AG09319 (cell line): Measurements from ENCODE around the gene KDM4C.

ENCODE experiments used
- DNase-seq: peaks from one replicate; pipeline ENCODE4 v3.0.0-alpha.2; 2010; ENCODE audit warnings: low read depth; ENCODE audit errors: extremely low read depth
- TF ChIP-seq, protein P1 (sequence below): IDR thresholded peaks from 2 replicates; pipeline ENCODE4 v1.5.1; 2011; ENCODE audit warnings: low read depth, mild to moderate bottlenecking, inconsistent platforms, low read length, moderate library complexity

KDM4C gene

DNA sequence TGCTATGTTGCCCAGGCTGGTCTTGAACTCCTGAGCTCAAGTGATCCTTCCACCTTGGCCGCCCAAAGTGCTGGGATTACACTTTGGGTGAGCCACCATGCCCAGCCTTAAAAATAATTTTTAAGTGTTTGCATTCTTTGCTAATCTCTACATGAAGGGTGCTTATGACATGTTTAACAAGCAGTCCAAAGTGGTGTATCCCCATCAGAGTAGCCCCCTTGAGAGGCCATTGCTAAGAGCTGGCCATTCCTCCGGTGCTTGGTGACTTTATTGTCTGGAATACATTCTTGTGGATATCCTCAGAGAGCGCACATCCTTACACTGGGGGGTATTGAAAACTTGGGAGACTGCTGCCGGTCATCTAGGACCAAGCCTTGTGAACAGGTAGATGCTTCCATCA lies 395.4 kb downstream of the KDM4C start:
- TF ChIP-seq, protein P1, sequence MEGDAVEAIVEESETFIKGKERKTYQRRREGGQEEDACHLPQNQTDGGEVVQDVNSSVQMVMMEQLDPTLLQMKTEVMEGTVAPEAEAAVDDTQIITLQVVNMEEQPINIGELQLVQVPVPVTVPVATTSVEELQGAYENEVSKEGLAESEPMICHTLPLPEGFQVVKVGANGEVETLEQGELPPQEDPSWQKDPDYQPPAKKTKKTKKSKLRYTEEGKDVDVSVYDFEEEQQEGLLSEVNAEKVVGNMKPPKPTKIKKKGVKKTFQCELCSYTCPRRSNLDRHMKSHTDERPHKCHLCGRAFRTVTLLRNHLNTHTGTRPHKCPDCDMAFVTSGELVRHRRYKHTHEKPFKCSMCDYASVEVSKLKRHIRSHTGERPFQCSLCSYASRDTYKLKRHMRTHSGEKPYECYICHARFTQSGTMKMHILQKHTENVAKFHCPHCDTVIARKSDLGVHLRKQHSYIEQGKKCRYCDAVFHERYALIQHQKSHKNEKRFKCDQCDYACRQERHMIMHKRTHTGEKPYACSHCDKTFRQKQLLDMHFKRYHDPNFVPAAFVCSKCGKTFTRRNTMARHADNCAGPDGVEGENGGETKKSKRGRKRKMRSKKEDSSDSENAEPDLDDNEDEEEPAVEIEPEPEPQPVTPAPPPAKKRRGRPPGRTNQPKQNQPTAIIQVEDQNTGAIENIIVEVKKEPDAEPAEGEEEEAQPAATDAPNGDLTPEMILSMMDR, result no peak
- DNase-seq, result no peak

DNA sequence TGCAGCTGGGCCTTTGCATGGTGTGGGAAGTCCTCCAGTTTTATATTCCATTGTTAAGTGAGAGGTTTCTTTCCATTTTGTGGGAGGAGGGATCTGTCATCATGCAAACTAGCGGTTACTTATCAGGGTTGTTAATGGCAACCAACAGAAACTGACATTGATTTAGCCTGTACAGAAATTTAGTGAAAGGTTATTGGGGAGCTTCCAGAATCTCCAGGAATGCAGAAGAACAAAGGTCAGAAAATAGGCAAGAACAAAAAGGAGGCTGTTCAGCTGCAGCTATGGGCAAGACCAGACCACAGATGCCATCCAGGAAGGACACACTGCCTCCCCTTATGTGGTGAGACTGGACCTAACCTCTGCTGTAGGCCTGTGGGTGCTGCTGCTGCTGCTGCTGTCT lies 395.8 kb downstream of the KDM4C start:
- no peak for DNase-seq

DNA sequence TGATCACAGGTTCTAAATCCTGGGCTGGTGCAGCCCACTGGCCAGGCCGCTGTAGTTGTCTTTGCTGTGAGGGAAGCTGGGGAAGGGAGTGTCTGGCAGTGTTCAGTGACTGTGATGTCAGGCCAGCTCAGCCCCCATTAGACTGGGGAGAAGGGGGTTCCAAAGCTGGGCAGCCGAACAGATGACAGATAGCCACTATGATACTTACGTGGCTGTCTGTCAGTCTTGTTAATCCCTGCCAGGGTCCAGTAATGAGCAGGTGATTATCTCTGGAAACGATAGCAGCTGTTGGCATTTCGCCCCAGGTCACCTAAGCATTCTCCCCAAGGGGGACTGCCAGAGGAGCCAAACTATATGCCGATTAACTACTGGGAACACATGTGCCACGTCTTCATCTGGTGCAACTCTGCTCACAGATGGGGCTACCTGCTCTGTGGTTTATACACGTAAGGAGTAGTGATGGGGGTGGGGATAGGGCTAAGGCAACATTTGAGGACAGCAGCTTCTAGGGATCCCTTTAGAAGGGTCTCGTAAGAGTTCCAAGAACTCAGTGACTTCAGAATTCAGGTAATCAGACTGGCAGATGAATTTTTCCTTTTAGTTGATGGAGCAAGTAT lies 396.3 kb downstream of the KDM4C start:
- TF ChIP-seq, protein P1, result no peak
- no peak for DNase-seq

More for the DNA sequence above, 395.8 kb downstream of the KDM4C start:
- TF ChIP-seq, protein P1, result no peak

DNA sequence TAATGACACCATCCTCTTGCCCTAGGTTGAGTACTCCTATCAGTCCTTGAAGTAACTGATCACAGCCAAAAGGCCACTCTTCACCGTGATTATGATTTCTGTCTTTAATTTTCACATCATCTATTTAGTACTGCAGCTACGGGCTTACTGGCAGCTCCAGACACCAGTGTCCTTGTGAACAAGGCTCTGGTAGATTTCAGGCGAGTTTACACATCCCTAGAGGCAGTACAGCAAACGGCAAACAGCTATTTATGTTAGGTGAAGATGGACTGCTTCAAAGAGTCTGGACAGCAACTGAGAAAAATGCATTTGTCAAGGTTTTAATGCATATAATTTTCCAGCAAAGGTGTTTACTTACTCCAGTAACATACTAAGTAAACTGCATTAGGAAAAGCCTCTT lies 396.9 kb downstream of the KDM4C start:
- TF ChIP-seq, protein P1, result no peak

DNA sequence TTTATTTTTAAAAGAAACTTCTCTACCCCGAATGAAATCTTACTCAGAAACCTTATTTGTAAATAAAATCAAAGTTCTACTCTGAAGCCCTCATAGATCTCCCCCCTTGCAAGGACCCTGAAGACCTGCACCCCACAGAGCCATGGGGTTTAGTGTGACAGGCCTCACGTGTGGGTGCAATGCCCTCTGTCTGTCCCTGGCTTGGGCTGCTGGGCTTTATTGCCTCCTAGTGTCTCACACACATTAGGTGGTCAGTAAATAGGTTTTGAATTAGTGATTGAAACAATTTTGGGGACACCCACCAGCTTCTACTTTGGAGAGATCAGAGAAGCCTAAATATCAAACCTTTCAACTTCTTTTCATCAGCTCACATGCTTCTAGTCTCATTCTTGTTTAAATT lies 403.7 kb downstream of the KDM4C start:
- TF ChIP-seq, protein P1, result no peak
- no peak for DNase-seq

More for the DNA sequence above, 396.9 kb downstream of the KDM4C start:
- DNase-seq, result no peak

DNA sequence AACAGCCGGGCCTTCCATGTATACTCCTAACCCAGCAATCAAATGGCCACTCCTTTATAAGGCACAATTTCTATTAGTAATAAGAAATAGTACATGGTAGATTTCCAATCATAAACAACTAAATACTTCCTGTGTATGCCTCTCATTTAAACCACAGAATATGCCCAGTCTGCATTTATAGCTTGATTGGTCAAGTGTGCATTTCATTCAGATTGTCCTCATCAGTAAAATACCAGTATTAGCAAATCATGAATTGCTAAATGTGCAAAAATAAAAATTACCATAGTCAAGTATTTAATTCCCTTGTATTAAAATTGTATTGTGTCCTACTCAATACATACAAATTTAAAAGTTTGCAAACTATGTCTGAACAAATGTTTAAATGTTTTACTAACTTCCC lies 406.2 kb downstream of the KDM4C start:
- no peak for DNase-seq
- TF ChIP-seq, protein P1, result no peak

DNA sequence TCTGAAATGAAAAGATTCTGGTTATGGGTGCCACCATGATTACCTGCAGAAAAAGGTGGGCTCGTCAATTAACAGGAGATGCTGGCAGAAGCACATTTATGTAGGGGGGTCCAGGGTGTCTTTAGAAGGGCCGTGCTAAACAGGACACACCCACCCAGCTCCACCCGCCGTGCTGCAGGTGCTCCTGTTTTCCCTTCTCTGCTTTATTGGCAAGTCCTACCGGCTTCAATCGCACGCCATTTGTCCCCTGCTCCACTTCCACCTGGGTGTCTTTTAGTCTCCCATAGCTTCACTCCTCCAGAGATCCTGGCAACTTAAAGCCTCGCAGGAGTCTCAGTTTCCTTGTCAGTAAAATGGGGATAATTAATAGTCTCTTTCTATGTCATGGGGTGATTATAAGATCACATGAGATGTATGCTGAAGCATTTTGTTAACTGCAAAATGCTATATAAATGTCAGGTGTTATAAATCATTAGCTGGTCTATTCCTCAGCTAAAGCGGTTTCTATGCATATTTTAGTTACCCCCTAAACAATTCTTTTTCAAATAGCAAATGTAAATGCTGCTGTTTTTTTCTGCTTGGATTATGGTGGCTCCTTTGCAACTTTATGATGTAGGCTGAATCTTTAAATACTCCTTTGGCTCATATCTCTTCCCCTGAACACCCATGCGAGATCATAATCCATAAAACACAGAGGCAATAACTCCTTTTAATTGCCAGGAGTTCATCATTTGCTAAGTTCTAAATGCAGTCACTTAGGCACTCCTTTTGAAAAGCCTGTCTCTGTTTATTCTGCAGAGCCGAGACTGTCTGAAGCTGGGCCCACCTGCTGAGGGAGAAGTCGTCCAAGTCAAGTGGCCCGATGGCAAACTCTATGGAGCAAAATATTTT lies 406.9 kb downstream of the KDM4C start:
- TF ChIP-seq, protein P1, result no peak
- no peak for DNase-seq
